Amniotic stem cell (primary cell): ENCODE results near the gene ATP7A.

ENCODE experiments used
- DNase-seq: peaks from one replicate; lab custom pipeline; 2025; lab: John Stamatoyannopoulos, UW

ATP7A gene

GRCh38 chrX:77945910-77946545, 35.5 kb downstream of the ATP7A start:
- DNase-seq: no peak

GRCh38 chrX:77946571-77946970, 36.1 kb downstream of the ATP7A start:
- no peak for DNase-seq

- no peak for DNase-seq
Observed at GRCh38 chrX:77949840-77950239, 39.3 kb downstream of the ATP7A start.

GRCh38 chrX:77952173-77952572, 41.7 kb downstream of the ATP7A start:
- DNase-seq: no peak

GRCh38 chrX:77953302-77953701, 42.8 kb downstream of the ATP7A start:
- DNase-seq: no peak

GRCh38 chrX:77953708-77954107, 43.2 kb downstream of the ATP7A start:
- DNase-seq: no peak

- no peak for DNase-seq
Observed at GRCh38 chrX:77960567-77960966, 50.1 kb downstream of the ATP7A start.

- DNase-seq: no peak
Observed at GRCh38 chrX:77961063-77961462, 50.6 kb downstream of the ATP7A start.

GRCh38 chrX:77962068-77962902, 51.8 kb downstream of the ATP7A start:
- DNase-seq: no peak

- no peak for DNase-seq
Observed at GRCh38 chrX:77966361-77966760, 55.9 kb downstream of the ATP7A start.

- no peak for DNase-seq
Observed at GRCh38 chrX:77967631-77968030, 57.1 kb downstream of the ATP7A start.

GRCh38 chrX:77969538-77969937, 59.0 kb downstream of the ATP7A start, which contains the start of gene PGAM4:
Gene PGAM4 (minus strand): TSS chrX:77969638. CDS start chrX:77969638, 0 bp downstream.
- DNase-seq: no peak

GRCh38 chrX:77975755-77976154, 65.3 kb downstream of the ATP7A start:
- no peak for DNase-seq

GRCh38 chrX:77977095-77977494, 66.6 kb downstream of the ATP7A start:
- no peak for DNase-seq

- DNase-seq: no peak
Observed at GRCh38 chrX:77977518-77977917, 67.0 kb downstream of the ATP7A start.

- no peak for DNase-seq
Observed at GRCh38 chrX:77979870-77980269, 69.4 kb downstream of the ATP7A start.

GRCh38 chrX:78011846-78012245, 101.4 kb downstream of the ATP7A start:
- no peak for DNase-seq

GRCh38 chrX:78019586-78020483, 109.3 kb downstream of the ATP7A start:
- DNase-seq: no peak

GRCh38 chrX:78024349-78025059, 114.0 kb downstream of the ATP7A start:
- DNase-seq: no peak

- no peak for DNase-seq
Observed at GRCh38 chrX:78027798-78028197, 117.3 kb downstream of the ATP7A start.

- DNase-seq: peak; percentile 0
Observed at GRCh38 chrX:78029663-78030062, 119.2 kb downstream of the ATP7A start.

- no peak for DNase-seq
Observed at GRCh38 chrX:78035061-78035460, 124.6 kb downstream of the ATP7A start.
